ENCODE data around the gene GPAM.

GRCh38 chr10:112160834-112161233 lies 22.7 kb downstream of the GPAM start:
- no peak for TF ChIP-seq POLR2AphosphoS5 (IDR thresholded peaks at IDR 0.05)
- TF ChIP-seq CTCF (IDR thresholded peaks at IDR 0.05): no peak
- no peak for TF ChIP-seq POLR2A (IDR thresholded peaks at IDR 0.05)

Measured in gastroesophageal sphincter (tissue), 3 donors.